Uterus (tissue), 4 donors: ENCODE results near the gene SLC9C2. TPM values are rescaled to one million over a fixed set of nuclear protein-coding genes. Genes with fewer than 3 reads are reported as not detected.

Experiments
- DNase-seq, 2 donors: peaks; one replicate each; pipeline ENCODE4 v3.0.0-alpha.2; 2019 to 2020
- H3K27ac ChIP-seq, 2 donors: fragments of 200-600 bp; sonication (generic); 1 replicate in 1 of 2; 2 replicates in 1 of 2; pipeline ENCODE4 v1.5.1; 2016 to 2018
- H3K27me3 ChIP-seq, 2 donors: fragments of 200-600 bp; sonication (generic); one replicate each; pipeline ENCODE4 v1.5.1; 2018 to 2019; ENCODE audit warnings: control low read depth in 1 of 2
- H3K36me3 ChIP-seq, 2 donors: fragments of 200-600 bp; sonication (generic); one replicate each; pipeline ENCODE4 v1.5.1; 2019; ENCODE audit warnings: control low read depth in 1 of 2
- H3K4me1 ChIP-seq, 2 donors: fragments of 200-600 bp; sonication (generic); one replicate each; pipeline ENCODE4 v1.5.1; 2018 to 2019; ENCODE audit warnings: control low read depth in 1 of 2
- H3K4me3 ChIP-seq, 2 donors: fragments of 200-600 bp; sonication (generic); 1 replicate in 1 of 2; 2 replicates in 1 of 2; pipeline ENCODE4 v1.5.1; 2018 to 2019; ENCODE audit warnings: mild to moderate bottlenecking in 1 of 2
- H3K9me3 ChIP-seq, 2 donors: fragments of 200-600 bp; sonication (generic); one replicate each; pipeline ENCODE4 v1.5.1; 2019; ENCODE audit warnings: control low read depth in 1 of 2
- CTCF ChIP-seq, 4 experiments: fragments of 200-600 bp in 2 of 4; fragments of 450-650 bp in 2 of 4; sonication (generic) in 2 of 4; IDR thresholded peaks; one replicate each; pipeline ENCODE4 v1.5.1; 2016 to 2019; ENCODE audit warnings: antibody characterized with exemption in 4 of 4, mild to moderate bottlenecking in 2 of 4, moderate library complexity in 1 of 4
- POLR2A ChIP-seq, 2 donors: fragments of 450-650 bp; IDR thresholded peaks; one replicate each; pipeline ENCODE4 v1.6.1; 2016; ENCODE audit warnings: antibody characterized with exemption in 2 of 2, mild to moderate bottlenecking in 1 of 2, moderate library complexity in 1 of 2
- intact Hi-C: fragments of 100-400 bp; cut with DNase I; formaldehyde crosslinking; loops from one replicate; pipeline ENCODE4 v1.15.1; 2023; ENCODE audit warnings: low total_unique reads
- total RNA-seq, 4 donors: library from RNA; depleted of rRNA in 3 of 4; stranded (reverse); fragments of >200 nt in 3 of 4; gene quantifications; one replicate each; pipeline versions ENCODE4 v1.1.0 to v1.2.4, GENCODE V29; 2014 to 2023
- donor health status: DM: yes; HTN: yes; CAD: no.

The SLC9C2 gene
- total RNA-seq, 4 donors from 2014 or later: 0.83 TPM; not detected in 3

- Histone ChIP-seq H3K4me3 (no peak overlapping the region), H3K9me3 (no peaks in the 10 kb centered on the region), H3K36me3 (no peaks in the 10 kb centered on the region), H3K4me1 (no peaks in the 10 kb centered on the region), H3K27ac (no peak overlapping the region), H3K27me3 (no peaks in the 10 kb centered on the region)
- intact Hi-C loops: no loop called here
- no peak for DNase-seq
- TF ChIP-seq POLR2A (IDR thresholded peaks at IDR 0.05): no peak
- TF ChIP-seq CTCF (IDR thresholded peaks at IDR 0.05): no peak
Measured at GRCh38 chr1:173562813-173563212, 40.1 kb downstream of the SLC9C2 start.

- Histone ChIP-seq H3K36me3 (no peaks in the 10 kb centered on the region), H3K4me3 (no peak overlapping the region), H3K27ac (no peak overlapping the region), H3K4me1 (no peaks in the 10 kb centered on the region), H3K27me3 (no peaks in the 10 kb centered on the region), H3K9me3 (no peaks in the 10 kb centered on the region)
- intact Hi-C loops: no loop called here
- no peak for DNase-seq
- TF ChIP-seq POLR2A (IDR thresholded peaks at IDR 0.05) (no peak), CTCF (IDR thresholded peaks at IDR 0.05) (no peak)
Measured at GRCh38 chr1:173561263-173561662, 41.6 kb downstream of the SLC9C2 start.

- H3K27me3 ChIP-seq: no peaks in the 10 kb centered on the region
- no peaks in the 10 kb centered on the region for H3K4me1 ChIP-seq
- H3K4me3 ChIP-seq: no peak overlapping the region
- intact Hi-C loops: no loop called here
- TF ChIP-seq POLR2A (IDR thresholded peaks at IDR 0.05) (no peak), CTCF (IDR thresholded peaks at IDR 0.05) (no peak)
- DNase-seq: no peak
- no peak overlapping the region for H3K27ac ChIP-seq
- no peaks in the 10 kb centered on the region for H3K36me3 ChIP-seq
- H3K9me3 ChIP-seq: no peaks in the 10 kb centered on the region
Measured at GRCh38 chr1:173560285-173560880, 42.5 kb downstream of the SLC9C2 start.

- Histone ChIP-seq H3K4me1 (no peaks in the 10 kb centered on the region), H3K36me3 (no peaks in the 10 kb centered on the region), H3K27ac (no peak overlapping the region), H3K27me3 (no peaks in the 10 kb centered on the region), H3K9me3 (no peaks in the 10 kb centered on the region), H3K4me3 (no peak overlapping the region)
- intact Hi-C loops: no loop called here
- TF ChIP-seq CTCF (IDR thresholded peaks at IDR 0.05): no peak
- TF ChIP-seq POLR2A (IDR thresholded peaks at IDR 0.05): no peak
- DNase-seq: no peak
Measured at GRCh38 chr1:173555651-173556305, 47.1 kb downstream of the SLC9C2 start.

GRCh38 chr1:173554541-173555250, 48.2 kb downstream of the SLC9C2 start:
- intact Hi-C loops: no loop called here
- H3K4me3 ChIP-seq: no peak overlapping the region
- no peaks in the 10 kb centered on the region for H3K9me3 ChIP-seq
- DNase-seq: no peak
- H3K4me1 ChIP-seq: no peaks in the 10 kb centered on the region
- no peaks in the 10 kb centered on the region for H3K27me3 ChIP-seq
- TF ChIP-seq CTCF (IDR thresholded peaks at IDR 0.05) (no peak), POLR2A (IDR thresholded peaks at IDR 0.05) (no peak)
- H3K27ac ChIP-seq: no peak overlapping the region
- no peaks in the 10 kb centered on the region for H3K36me3 ChIP-seq
